GM12878 (cell line): ENCODE measurements around the gene SHB. TPM values are rescaled to one million over a fixed set of nuclear protein-coding genes. Genes with fewer than 3 reads are reported as not detected.
A peak's percentile ranks its signal among the peaks of the same experiment; 100 is the strongest.

ENCODE experiments used
- BHLHE40 ChIP-seq, 2 experiments: fragments of 450-650 bp in 1 of 2; IDR thresholded peaks; 2 replicates each; pipeline ENCODE4 v1.6.1; 2011 to 2017; ENCODE audit warnings: low read depth in 2 of 2, borderline replicate concordance in 1 of 2, improper control_type of control experiment in 1 of 2, low read length in 1 of 2, mild to moderate bottlenecking in 1 of 2
- CBFB ChIP-seq: IDR thresholded peaks from 2 replicates; pipeline ENCODE4 v1.6.1; 2016; ENCODE audit warnings: antibody characterized with exemption, low read depth
- EED ChIP-seq: sonication (generic); IDR thresholded peaks from 2 replicates; pipeline ENCODE4 v1.6.1; 2016; ENCODE audit warnings: antibody characterized with exemption, low read depth
- ETV6 ChIP-seq, 2 experiments: fragments of 450-650 bp in 1 of 2; IDR thresholded peaks in 1 of 2; conservative IDR thresholded peaks in 1 of 2; 2 replicates each; pipeline ENCODE4 v1.6.1; 2014; ENCODE audit warnings: antibody characterized with exemption in 1 of 2, borderline replicate concordance in 1 of 2, low read depth in 1 of 2, mild to moderate bottlenecking in 1 of 2, moderate library complexity in 1 of 2
- GATAD2B ChIP-seq: fragments of 450-650 bp; conservative IDR thresholded peaks from 2 replicates; pipeline ENCODE4 v1.6.1; 2017; ENCODE audit warnings: low read depth, mild to moderate bottlenecking, moderate library complexity
- KDM1A ChIP-seq: fragments of 200-600 bp; sonication (generic); IDR thresholded peaks from 2 replicates; pipeline ENCODE4 v1.6.1; 2016; ENCODE audit warnings: borderline replicate concordance
- NBN ChIP-seq: fragments of 450-650 bp; IDR thresholded peaks from 2 replicates; pipeline ENCODE4 v1.6.1; 2016
- NFYA ChIP-seq: IDR thresholded peaks from 2 replicates; pipeline ENCODE4 v1.6.1; 2011; ENCODE audit warnings: low read depth, mild to moderate bottlenecking, low read length, improper control_type of control experiment, borderline replicate concordance
- POLR2A ChIP-seq: IDR thresholded peaks from 2 replicates; pipeline ENCODE4 v1.6.1; 2011; ENCODE audit warnings: low read depth, mild to moderate bottlenecking, low read length
- RAD21 ChIP-seq: IDR thresholded peaks from 2 replicates; pipeline ENCODE4 v1.6.1; 2011; ENCODE audit warnings: mild to moderate bottlenecking, low read depth, low read length, moderate library complexity; ENCODE audit not compliant: insufficient read depth
- RCOR1 ChIP-seq: conservative IDR thresholded peaks from 2 replicates; pipeline ENCODE4 v1.6.1; 2012; ENCODE audit warnings: low read depth, low read length, improper control_type of control experiment
- RELA ChIP-seq: fragments of 450-650 bp; IDR thresholded peaks from 2 replicates; pipeline ENCODE4 v1.8.0; 2014; ENCODE audit warnings: borderline replicate concordance; ENCODE audit not compliant: partially characterized antibody
- SIX5 ChIP-seq: IDR thresholded peaks from 2 replicates; pipeline ENCODE4 v1.6.1; 2011; ENCODE audit warnings: mild to moderate bottlenecking, low read depth, low read length, moderate library complexity; ENCODE audit not compliant: severe bottlenecking
- SMAD1 ChIP-seq: fragments of 450-650 bp; IDR thresholded peaks from 2 replicates; pipeline ENCODE4 v1.6.1; 2018; ENCODE audit warnings: mild to moderate bottlenecking, low read depth; ENCODE audit not compliant: partially characterized antibody
- SMARCA5 ChIP-seq: fragments of 450-650 bp; IDR thresholded peaks from 2 replicates; pipeline ENCODE4 v1.6.1; 2017; ENCODE audit warnings: mild to moderate bottlenecking
- SREBF1 ChIP-seq: IDR thresholded peaks from 2 replicates; pipeline ENCODE4 v1.6.1; 2012; ENCODE audit warnings: mild to moderate bottlenecking, low read length
- TCF12 ChIP-seq: IDR thresholded peaks from 2 replicates; pipeline ENCODE4 v1.6.1; 2011; ENCODE audit warnings: low read depth, mild to moderate bottlenecking, low read length
- polyA plus RNA-seq, 11 experiments: library from polyadenylated mRNA; depleted of rRNA in 4 of 11; unstranded in 6 of 11; stranded (reverse) in 5 of 11; fragments of >200 nt; fragmentation: Nextera tagmentation in 4 of 11; fragmentation: Illumina TruSeq in 1 of 11; extraction: Ambion mirVana in 4 of 11; extraction: Trizol in 1 of 11; gene quantifications; 1 replicate in 1 of 11; 2 replicates in 10 of 11; pipeline versions ENCODE4 v1.2.1 to v1.2.3, GENCODE V29; 2011 to 2016; ENCODE audit warnings: inconsistent platforms in 2 of 11, missing spikeins in 2 of 11, low read depth in 1 of 11
- total RNA-seq, 4 experiments: library from RNA; depleted of rRNA in 3 of 4; stranded (reverse); fragments of >200 nt in 3 of 4; fragmentation: Illumina TruSeq in 1 of 4; extraction: Trizol in 1 of 4; gene quantifications; 2 replicates each; pipeline versions ENCODE4 v1.2.1 to v1.2.3, GENCODE V29; 2013 to 2021
- TF ChIP-seq, protein P1 (sequence below): IDR thresholded peaks from 2 replicates; pipeline ENCODE4 v1.6.1; 2011; ENCODE audit warnings: low read depth, low read length, improper control_type of control experiment, borderline replicate concordance
- TF ChIP-seq, protein P2 (sequence below): fragments of 150-350 bp; IDR thresholded peaks from 2 replicates; pipeline ENCODE4 v1.6.1; 2014; ENCODE audit warnings: mild to moderate bottlenecking, low read depth, low read length
- TF ChIP-seq, protein P3 (sequence below): IDR thresholded peaks from 2 replicates; pipeline ENCODE4 v1.6.1; 2012; ENCODE audit warnings: mild to moderate bottlenecking, low read depth, low read length
- TF ChIP-seq, protein P4 (sequence below): IDR thresholded peaks from 2 replicates; pipeline ENCODE4 v1.6.1; 2012; ENCODE audit warnings: low read depth, low read length, improper control_type of control experiment
- TF ChIP-seq, protein P5 (sequence below): fragments of 450-650 bp; conservative IDR thresholded peaks from 2 replicates; pipeline ENCODE4 v1.6.1; 2017; ENCODE audit warnings: mild to moderate bottlenecking, moderate library complexity

The SHB gene
- total and polyA plus RNA-seq, 10 of the 15 experiments (the other 5 are each of a cell fraction or from before 2014, with no cell fraction given): 0.29 to 6.2 (median 1.3) TPM

DNA sequence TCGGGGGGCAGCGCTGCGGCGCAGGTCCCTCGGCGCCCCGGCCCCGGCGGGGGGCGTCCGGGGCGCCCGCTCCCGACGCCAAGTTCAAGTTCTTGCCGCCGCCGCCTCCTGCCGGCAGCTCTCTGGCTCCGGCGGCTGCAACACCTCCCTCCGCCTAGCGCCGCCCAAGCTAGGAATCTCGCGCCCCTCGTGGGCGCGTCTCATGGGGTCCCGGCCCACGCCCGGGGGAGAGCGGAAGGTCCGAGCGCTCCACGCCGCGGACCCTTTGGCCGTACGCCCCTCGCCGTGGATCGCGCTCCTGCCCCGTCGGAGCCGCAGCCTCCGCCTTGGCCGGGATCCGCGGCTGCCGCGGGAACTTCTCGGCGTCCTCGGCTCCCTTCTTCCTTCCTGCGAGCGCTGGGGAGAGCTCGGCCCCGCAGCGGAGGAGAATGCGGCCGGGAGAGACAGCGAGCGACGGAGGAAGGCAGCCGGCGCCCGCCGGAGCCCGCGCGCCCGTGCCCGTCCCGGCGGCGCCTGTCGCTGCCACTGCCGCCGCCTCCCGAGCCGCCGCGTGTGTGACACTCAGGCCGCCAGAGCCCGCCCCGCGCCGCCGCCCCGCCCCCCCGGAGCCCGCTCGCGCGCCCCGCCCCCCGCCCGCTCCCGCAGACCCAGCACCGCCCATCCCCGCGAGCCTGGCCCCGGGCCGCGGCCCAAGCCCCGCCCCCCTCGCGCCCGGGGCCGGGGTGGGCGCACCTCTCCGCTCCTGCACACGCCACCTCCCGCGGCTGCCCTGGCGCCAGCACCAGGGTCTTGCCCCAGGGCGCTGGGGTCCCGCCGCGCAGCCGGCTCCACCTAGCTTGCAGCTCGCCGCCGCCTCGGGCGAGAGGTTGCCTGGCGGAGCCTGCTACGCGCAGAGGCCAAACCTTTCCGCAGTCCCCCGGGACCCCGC is at the start of gene SHB (continued):
- TF ChIP-seq NFYA (no peak), SIX5 (no peak), RCOR1 (no peak), POLR2A (peak; percentile 80), RAD21 (peak; percentile 54), SREBF1 (no peak), CBFB (no peak), NBN (no peak), BHLHE40 (IDR thresholded peaks at IDR 0.05; ENCODE audit: borderline replicate concordance in 1 of 2, low read depth in 2 of 2, low read length in 1 of 2) (peak in 1 of 2 experiments; percentile 80; a peak in 2 of 4 replicates), TCF12 (no peak), EED (peak; percentile 45), SMARCA5 (peak; percentile 26; the same call in 1 of the 2 replicates), RELA (no peak), SMAD1 (no peak), GATAD2B (peak; percentile 52), ETV6 (conservative IDR thresholded peaks at IDR 0.05 in 1 of 2, IDR thresholded peaks at IDR 0.05 in 1 of 2; ENCODE audit: borderline replicate concordance in 1 of 2, low read depth in 1 of 2) (no peak), KDM1A (no peak)
- TF ChIP-seq, protein P1, sequence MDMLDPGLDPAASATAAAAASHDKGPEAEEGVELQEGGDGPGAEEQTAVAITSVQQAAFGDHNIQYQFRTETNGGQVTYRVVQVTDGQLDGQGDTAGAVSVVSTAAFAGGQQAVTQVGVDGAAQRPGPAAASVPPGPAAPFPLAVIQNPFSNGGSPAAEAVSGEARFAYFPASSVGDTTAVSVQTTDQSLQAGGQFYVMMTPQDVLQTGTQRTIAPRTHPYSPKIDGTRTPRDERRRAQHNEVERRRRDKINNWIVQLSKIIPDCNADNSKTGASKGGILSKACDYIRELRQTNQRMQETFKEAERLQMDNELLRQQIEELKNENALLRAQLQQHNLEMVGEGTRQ: no peak
- TF ChIP-seq, protein P2, sequence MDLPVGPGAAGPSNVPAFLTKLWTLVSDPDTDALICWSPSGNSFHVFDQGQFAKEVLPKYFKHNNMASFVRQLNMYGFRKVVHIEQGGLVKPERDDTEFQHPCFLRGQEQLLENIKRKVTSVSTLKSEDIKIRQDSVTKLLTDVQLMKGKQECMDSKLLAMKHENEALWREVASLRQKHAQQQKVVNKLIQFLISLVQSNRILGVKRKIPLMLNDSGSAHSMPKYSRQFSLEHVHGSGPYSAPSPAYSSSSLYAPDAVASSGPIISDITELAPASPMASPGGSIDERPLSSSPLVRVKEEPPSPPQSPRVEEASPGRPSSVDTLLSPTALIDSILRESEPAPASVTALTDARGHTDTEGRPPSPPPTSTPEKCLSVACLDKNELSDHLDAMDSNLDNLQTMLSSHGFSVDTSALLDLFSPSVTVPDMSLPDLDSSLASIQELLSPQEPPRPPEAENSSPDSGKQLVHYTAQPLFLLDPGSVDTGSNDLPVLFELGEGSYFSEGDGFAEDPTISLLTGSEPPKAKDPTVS: no peak
- TF ChIP-seq, protein P3, sequence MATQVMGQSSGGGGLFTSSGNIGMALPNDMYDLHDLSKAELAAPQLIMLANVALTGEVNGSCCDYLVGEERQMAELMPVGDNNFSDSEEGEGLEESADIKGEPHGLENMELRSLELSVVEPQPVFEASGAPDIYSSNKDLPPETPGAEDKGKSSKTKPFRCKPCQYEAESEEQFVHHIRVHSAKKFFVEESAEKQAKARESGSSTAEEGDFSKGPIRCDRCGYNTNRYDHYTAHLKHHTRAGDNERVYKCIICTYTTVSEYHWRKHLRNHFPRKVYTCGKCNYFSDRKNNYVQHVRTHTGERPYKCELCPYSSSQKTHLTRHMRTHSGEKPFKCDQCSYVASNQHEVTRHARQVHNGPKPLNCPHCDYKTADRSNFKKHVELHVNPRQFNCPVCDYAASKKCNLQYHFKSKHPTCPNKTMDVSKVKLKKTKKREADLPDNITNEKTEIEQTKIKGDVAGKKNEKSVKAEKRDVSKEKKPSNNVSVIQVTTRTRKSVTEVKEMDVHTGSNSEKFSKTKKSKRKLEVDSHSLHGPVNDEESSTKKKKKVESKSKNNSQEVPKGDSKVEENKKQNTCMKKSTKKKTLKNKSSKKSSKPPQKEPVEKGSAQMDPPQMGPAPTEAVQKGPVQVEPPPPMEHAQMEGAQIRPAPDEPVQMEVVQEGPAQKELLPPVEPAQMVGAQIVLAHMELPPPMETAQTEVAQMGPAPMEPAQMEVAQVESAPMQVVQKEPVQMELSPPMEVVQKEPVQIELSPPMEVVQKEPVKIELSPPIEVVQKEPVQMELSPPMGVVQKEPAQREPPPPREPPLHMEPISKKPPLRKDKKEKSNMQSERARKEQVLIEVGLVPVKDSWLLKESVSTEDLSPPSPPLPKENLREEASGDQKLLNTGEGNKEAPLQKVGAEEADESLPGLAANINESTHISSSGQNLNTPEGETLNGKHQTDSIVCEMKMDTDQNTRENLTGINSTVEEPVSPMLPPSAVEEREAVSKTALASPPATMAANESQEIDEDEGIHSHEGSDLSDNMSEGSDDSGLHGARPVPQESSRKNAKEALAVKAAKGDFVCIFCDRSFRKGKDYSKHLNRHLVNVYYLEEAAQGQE: no peak
- TF ChIP-seq, protein P4, sequence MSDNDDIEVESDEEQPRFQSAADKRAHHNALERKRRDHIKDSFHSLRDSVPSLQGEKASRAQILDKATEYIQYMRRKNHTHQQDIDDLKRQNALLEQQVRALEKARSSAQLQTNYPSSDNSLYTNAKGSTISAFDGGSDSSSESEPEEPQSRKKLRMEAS: peak; percentile 10; the same call in 1 of the 2 replicates
- TF ChIP-seq, protein P5, sequence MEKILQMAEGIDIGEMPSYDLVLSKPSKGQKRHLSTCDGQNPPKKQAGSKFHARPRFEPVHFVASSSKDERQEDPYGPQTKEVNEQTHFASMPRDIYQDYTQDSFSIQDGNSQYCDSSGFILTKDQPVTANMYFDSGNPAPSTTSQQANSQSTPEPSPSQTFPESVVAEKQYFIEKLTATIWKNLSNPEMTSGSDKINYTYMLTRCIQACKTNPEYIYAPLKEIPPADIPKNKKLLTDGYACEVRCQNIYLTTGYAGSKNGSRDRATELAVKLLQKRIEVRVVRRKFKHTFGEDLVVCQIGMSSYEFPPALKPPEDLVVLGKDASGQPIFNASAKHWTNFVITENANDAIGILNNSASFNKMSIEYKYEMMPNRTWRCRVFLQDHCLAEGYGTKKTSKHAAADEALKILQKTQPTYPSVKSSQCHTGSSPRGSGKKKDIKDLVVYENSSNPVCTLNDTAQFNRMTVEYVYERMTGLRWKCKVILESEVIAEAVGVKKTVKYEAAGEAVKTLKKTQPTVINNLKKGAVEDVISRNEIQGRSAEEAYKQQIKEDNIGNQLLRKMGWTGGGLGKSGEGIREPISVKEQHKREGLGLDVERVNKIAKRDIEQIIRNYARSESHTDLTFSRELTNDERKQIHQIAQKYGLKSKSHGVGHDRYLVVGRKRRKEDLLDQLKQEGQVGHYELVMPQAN: peak; percentile 20
